ENCODE data around the gene KRT84. TPM values are rescaled to one million over a fixed set of nuclear protein-coding genes. Genes with fewer than 3 reads are reported as not detected.

KRT84 gene
- total RNA-seq, 1 donor from 2014 or later = 0.10 TPM

DNA sequence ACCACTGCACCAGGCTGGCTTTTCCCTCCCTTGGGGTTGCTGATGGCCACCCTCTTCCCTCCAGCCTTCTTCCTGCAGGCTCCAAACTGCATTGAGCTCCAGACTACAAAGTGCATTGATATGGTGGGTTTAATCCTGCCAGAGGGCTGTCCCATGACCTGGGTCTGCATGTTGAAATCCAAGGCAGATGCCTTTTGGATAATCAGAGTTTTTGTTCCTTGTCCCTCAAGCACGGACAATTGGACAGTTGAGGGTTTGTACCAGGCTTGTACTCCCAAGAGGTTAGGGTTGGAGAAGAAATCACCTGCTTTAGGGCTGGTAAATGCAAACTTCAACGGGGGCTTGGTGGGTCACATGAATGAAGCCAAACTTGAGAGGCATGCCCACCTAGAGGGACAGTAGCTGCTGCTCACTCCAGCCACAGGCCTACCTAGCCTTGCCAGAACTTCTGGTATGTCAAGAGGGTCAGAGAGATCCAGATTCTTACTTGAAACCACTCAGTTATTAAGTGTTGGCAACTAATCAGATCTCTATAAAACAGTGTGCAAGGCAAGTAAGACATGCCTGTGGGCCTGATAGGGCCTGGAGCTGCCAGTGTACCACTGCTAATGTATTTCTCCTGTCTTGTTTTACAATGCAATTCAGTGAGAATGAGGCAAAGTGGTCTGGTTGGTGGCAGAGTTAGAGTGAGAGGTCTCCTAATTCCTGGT is 42.5 kb downstream of the KRT84 start:
- DNase-seq = no peak

DNA sequence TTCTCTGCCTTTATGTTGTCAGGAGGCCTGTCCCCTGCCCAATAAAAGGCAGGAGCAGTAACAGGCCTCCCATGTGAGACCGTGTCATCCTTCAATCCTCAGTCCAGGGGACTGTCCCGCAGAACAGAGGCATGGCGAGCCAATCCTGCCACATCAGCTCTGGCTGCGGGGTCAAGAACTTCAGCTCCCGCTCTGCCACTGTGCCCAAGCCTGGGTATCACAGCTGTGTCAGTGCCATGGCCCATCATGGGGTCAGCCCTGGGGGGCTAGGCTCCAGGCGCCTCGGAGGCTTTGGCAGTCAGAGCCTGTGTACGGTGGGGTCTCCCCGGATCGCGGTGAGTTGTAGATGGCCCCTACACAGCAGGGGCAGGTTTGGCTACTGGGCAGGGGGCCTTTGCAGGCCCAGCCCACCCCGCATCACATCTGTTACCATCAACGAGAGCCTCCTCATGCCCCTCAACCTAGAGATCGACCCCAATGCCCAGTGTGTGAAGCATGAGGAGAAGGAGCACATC is 44.3 kb downstream of the KRT84 start:
- no peak for DNase-seq

DNA sequence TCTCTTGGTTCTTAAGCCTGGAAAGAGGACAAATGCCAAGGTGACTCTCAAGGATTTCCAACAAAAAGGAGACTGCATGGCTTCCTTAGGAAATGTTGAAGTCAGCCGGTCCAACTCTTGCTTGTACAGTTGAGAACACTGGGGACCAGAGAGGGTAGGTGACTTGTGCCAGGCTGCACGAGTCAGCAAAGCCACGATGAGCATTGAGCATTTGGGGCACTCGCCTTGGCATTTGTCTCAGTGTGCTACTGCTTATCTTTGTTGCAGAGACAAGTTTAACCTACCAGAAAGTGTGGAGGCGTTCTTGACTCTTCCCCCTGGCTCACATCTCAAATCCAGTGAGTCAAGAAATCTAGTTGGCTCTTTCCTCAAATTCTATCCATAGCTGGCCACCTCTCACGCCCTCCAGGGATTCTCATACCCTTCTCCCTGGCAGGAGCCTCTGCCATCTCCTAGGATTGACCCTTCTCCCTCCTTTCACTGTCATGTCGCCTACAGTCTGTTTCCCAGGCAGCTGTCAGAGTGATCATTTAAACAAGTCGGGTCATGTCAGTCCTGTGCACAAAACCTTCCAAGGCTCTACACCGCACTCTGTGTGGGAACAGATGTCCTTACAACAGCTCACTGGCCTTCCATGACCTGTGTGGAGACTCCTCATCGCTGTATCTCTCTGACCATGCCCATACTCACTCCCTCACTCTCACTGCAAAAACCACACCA is 47.1 kb downstream of the KRT84 start:
- DNase-seq = no peak

DNA sequence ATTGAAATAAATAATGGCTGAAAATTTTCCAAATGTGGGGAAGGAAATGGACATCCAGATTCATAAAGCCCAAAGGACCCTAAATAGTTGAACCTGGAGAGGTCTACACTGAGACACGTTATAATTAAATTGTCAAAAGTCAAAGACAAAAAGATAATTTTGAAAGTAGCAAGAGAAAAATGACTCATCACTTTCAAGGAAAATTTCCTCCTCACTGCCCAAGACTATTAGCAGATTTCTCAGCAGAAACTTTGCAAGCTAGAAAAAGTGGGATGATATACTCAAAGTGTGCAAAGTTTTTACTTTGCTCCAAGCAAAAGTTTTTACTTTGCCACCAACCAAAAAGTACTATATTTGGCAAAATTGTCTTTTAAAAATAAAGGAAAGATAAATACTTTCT is 48.4 kb downstream of the KRT84 start:
- DNase-seq = no peak

DNA sequence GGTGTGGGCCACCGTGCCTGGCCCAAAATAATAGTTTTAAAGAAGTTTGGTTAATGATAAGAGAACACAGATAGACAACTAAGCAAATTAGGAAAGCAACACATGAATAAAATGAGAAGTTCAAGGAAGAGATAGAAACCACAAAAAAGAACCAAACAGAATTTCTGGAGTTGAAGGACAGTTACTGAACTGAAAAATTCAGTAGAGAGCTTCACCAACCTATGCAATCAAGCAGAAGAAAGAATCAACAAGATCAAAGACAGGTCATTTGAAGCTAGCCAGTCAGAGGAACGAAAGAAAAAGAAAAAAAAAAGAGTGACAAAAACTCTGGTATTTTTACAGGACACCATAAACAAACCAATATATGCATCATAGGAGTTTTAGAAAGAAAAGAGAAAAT is 48.8 kb downstream of the KRT84 start:
- DNase-seq = no peak

DNA sequence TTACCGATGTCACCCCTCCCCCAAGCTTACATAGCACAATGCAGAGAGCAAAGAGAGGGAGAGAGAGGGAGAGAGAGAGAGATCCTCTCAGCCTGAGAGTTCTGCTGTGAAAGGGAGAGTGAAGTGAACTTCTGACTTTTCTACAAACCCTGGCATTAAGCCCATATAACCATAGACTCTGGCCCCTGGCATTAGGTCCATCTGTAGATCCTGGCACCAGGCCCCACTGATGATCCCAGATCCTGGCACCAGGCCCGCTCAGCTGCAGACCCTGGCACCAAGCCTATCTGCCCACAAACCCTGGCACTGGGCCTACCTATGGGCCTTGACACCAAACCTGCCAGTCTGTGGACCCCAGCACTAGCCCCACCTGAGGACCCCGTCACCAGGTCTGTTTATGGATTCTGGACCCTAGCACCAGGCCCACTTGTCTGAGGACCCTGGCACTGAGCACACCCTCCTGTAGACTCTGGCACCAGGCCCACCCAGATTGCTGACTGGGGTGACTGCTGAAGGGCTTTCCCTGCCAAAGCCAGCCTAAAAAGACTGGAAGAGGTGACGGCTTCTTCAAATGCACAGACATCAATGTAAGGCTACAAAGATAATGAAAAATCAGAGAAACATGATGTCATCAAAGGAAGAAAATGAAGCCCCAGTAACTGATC is 49.7 kb downstream of the KRT84 start:
- no peak for DNase-seq

DNA sequence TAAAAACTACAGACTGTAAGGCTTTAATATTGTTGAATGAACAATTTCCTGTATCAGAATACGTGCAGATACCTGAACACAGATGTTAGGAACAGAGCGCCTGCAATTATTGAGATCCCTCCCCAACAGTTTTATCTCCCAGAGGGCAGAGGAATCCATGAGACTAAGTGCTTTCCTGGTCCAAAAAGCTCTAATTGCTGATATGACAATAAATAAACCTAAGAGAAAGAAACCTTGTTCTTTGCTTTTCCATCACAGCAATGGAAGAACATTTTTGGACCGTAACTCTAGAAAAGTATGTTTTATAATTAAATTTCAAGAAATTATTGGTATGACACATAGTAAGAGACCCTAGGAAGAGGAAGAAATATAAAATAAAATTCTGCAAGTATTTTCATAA is 51.3 kb downstream of the KRT84 start:
- no peak for DNase-seq

DNA sequence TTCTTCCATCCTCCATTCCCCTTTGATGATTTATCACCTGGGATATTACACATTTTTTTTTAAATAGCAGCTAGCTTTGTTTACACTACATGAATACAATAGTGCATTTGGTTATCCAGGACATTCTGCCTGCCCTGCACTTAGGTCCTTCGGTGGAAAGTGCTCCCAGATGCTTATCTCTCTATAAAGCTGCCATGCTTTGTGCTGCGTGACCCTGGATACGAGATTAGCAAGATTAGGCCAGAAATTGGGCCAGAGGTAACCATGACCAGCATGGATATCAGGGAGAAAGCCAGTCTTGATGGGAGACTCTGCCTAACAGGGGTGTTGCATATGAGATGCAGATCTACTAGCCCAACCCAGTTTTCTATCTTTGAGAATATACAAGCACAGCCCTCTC is 52.1 kb downstream of the KRT84 start:
- no peak for DNase-seq

DNA sequence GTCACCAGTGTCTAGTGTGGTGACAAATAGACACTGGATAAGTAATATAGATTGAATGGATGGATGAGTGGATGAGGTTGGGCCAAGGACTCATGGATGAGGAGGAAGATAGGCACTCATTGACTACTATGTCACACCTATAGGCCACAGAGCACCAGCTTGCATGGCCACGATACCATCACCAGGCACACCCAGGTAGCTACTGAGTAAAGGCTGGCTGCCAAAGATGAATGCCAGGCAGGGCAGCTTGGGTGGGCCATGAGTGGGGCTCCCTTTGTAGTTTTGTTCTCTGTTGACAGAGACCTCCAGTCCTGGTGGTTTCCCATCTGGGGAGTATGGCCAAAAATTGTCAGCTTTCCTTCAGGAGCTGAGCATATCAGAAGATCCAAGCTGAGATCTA is 53.1 kb downstream of the KRT84 start:
- no peak for DNase-seq

DNA sequence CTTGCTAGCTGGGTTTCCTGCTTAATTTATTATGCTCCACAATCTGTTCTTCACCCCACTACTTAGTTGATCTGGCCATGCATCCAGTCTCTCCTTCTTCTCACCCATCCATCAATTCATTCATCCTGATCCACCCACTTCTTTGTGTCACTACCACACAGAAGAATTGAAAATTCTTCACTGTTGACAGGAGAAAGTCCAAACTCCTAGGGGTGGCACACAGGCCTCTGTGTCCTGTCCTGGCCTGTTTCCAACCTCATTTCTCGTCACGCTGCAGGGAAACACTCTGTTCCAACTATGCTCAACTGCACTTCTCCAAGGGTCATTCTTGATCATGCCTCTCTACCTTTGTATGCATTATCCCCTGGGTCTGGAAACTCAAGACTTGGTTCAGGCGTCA is 53.6 kb downstream of the KRT84 start:
- DNase-seq = no peak

DNA sequence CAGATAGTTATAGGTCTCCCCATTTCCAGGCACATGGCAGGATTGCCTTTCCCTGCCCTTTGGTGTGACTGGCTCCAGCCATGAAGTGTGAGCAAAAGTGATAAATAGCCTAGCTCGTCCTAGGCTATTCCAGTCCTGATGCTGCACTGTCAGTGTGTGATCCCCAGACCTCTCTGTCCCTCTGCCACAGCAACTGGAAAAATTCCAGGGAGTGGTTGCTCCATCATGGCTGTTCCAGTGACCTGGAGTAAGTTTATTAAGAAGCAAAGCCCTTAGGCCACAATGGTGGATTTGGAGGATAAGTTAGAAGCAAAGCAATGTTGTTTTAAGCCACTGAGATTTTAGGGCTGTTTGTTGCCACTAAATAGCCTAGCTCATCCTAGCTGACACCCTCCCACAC is 54.4 kb downstream of the KRT84 start:
- no peak for DNase-seq

DNA sequence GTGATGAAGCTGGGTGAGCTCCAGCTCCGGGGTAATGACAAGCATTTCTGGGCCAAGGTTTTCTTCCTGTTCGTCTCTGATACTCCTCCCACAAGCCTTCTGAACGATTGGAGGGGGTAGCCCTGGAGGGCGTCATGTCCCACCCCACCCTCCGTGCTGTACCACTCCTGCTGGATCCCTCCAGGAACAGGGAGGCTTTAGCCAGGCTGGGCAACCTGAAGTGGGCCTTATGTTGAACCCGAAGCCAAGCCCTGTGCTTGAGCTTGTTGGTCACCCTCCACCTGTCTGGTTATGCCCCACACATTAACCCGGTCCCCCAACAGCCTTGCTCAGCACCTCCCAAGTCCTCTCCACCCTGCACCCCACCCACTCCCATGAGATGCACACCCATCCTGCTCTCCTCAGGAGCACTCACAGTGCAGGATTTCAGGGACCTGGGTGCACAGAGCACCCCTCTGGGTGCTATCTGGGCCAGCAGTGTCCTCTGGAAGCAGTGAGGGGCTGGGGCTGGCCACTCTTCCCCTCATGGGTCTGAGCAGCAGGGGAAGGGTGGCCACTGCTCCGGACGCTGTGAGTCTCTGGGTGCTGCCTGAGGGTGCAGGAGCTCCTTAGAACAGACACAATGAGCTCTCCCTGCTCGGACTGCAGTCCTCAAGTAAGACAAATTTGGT is 57.5 kb downstream of the KRT84 start:
- DNase-seq = no peak

Other genes with a start within 250 kb of the KRT84 start
- 39.5 TPM for gene KRT80, start 193.6 kb downstream of the KRT84 start, total RNA-seq
- 10.4 TPM for gene KRT7, start 152.4 kb downstream of the KRT84 start, total RNA-seq
- gene KRT86, start 111.0 kb downstream of the KRT84 start, total RNA-seq = 40.8 TPM
- 27.8 TPM for gene KRT81, start 94.1 kb downstream of the KRT84 start, total RNA-seq
- gene KRT83, start 64.3 kb downstream of the KRT84 start, total RNA-seq = 18.8 TPM
- 98.6 TPM for gene KRT85, start 18.2 kb downstream of the KRT84 start, total RNA-seq
- gene KRT82, start 20.7 kb upstream of the KRT84 start, total RNA-seq = 15.8 TPM
- 84.8 TPM for gene KRT75, start 48.7 kb upstream of the KRT84 start, total RNA-seq
- 204 TPM for gene KRT6B, start 66.5 kb upstream of the KRT84 start, total RNA-seq
- 3.5 TPM for gene KRT6C, start 88.2 kb upstream of the KRT84 start, total RNA-seq
- 333 TPM for gene KRT6A, start 107.6 kb upstream of the KRT84 start, total RNA-seq
- 1,515 TPM for gene KRT5, start 134.7 kb upstream of the KRT84 start, total RNA-seq
- 454 TPM for gene KRT71, start 167.5 kb upstream of the KRT84 start, total RNA-seq
- 133 TPM for gene KRT74, start 188.2 kb upstream of the KRT84 start, total RNA-seq
- gene KRT72, start 215.8 kb upstream of the KRT84 start, total RNA-seq = 12.0 TPM
- 22.2 TPM for gene KRT73, start 232.9 kb upstream of the KRT84 start, total RNA-seq